DND-41 (cell line): ENCODE data around the gene ASXL2.

Experiments used
- ATAC-seq: fragments of 200-7000 bp; cut with Tn5 transposase; 3 replicates; pipeline ENCODE4 v1.9.1; 2021; ENCODE audit warnings: low read depth; ENCODE audit not compliant: insufficient read depth
- DNase-seq: peaks from one replicate; pipeline ENCODE4 v3.0.0-alpha.2; 2020
- H2AFZ ChIP-seq: 2 replicates; pipeline ENCODE4 v1.6.0; 2012; ENCODE audit warnings: low read depth, low read length
- H3K27ac ChIP-seq: 2 replicates; pipeline ENCODE4 v1.5.1; 2012; ENCODE audit warnings: low read length, inconsistent platforms
- H3K27me3 ChIP-seq: fragments of 200-600 bp; sonication (generic); 2 replicates; pipeline ENCODE4 v1.6.0; 2012; ENCODE audit warnings: low read length, mild to moderate bottlenecking, inconsistent platforms; ENCODE audit not compliant: insufficient read depth, poor library complexity
- H3K36me3 ChIP-seq: 2 replicates; pipeline ENCODE4 v1.5.1; 2012; ENCODE audit warnings: low read length, inconsistent platforms; ENCODE audit not compliant: insufficient read depth
- H3K4me1 ChIP-seq: 2 replicates; pipeline ENCODE4 v1.5.1; 2012; ENCODE audit warnings: mild to moderate bottlenecking, low read length; ENCODE audit not compliant: insufficient read depth
- H3K4me2 ChIP-seq: 2 replicates; pipeline ENCODE4 v1.6.0; 2012; ENCODE audit warnings: mild to moderate bottlenecking, moderate library complexity, low read length, inconsistent platforms; ENCODE audit not compliant: insufficient read depth
- H3K4me3 ChIP-seq, 2 experiments: fragments of 200-600 bp in 1 of 2; shearing (Covaris generic) in 1 of 2; 2 replicates each; pipeline ENCODE4 v1.5.1; 2012 to 2016; ENCODE audit warnings: inconsistent platforms in 2 of 2, low read length in 2 of 2, mild to moderate bottlenecking in 2 of 2, low read depth in 1 of 2, moderate library complexity in 1 of 2
- H3K79me2 ChIP-seq: 2 replicates; pipeline ENCODE4 v1.6.0; 2012; ENCODE audit warnings: low read length, inconsistent platforms; ENCODE audit not compliant: insufficient read depth
- H3K9ac ChIP-seq: 2 replicates; pipeline ENCODE4 v1.6.0; 2012; ENCODE audit warnings: low read depth, mild to moderate bottlenecking, inconsistent platforms, low read length, moderate library complexity
- H3K9me3 ChIP-seq: 2 replicates; pipeline ENCODE4 v1.5.1; 2012; ENCODE audit warnings: low read length, moderate library complexity, mild to moderate bottlenecking, inconsistent platforms; ENCODE audit not compliant: insufficient read depth, severe bottlenecking
- H4K20me1 ChIP-seq: 2 replicates; pipeline ENCODE4 v1.6.0; 2012; ENCODE audit warnings: low read length; ENCODE audit not compliant: insufficient read depth
- CTCF ChIP-seq: IDR thresholded peaks from 2 replicates; pipeline ENCODE4 v1.5.1; 2012; ENCODE audit warnings: borderline replicate concordance, low read length, moderate library complexity, mild to moderate bottlenecking; ENCODE audit not compliant: poor library complexity, severe bottlenecking; ENCODE audit errors: extremely low read depth
- EZH2 ChIP-seq: IDR thresholded peaks from 3 replicates; pipeline ENCODE4 v1.6.1; 2012; ENCODE audit warnings: borderline replicate concordance, low read depth, mild to moderate bottlenecking, moderate library complexity, low read length, inconsistent platforms; ENCODE audit not compliant: severe bottlenecking

The ASXL2 gene

GRCh38 chr2:25814681-25815080, 63.6 kb downstream of the ASXL2 start:
- Histone ChIP-seq H3K79me2 (peaks cover 66% of the 10 kb centered on the region), H3K4me1 (no peaks in the 10 kb centered on the region), H4K20me1 (peaks cover 13% of the 10 kb centered on the region; the same call in 1 of the 2 replicates), H3K36me3 (peaks cover 13% of the 10 kb centered on the region; the same call in 1 of the 2 replicates), H3K27ac (no peak overlapping the region), H3K9me3 (no peaks in the 10 kb centered on the region), H3K9ac (no peak overlapping the region), H2AFZ (no peak overlapping the region), H3K4me3 (no peak overlapping the region), H3K4me2 (no peak overlapping the region), H3K27me3 (no peaks in the 10 kb centered on the region)
- DNase-seq (no peak), ATAC-seq (no peak)
- TF ChIP-seq CTCF = no peak
- no peak for TF ChIP-seq EZH2

- Histone ChIP-seq H3K4me2 (no peak overlapping the region), H2AFZ (no peak overlapping the region), H3K27ac (no peak overlapping the region), H3K9ac (no peak overlapping the region), H3K36me3 (peaks cover 22% of the 10 kb centered on the region; the same call in 1 of the 2 replicates), H4K20me1 (peaks cover 11% of the 10 kb centered on the region; the same call in 1 of the 2 replicates), H3K4me3 (no peak overlapping the region), H3K4me1 (no peaks in the 10 kb centered on the region), H3K79me2 (peaks cover 45% of the 10 kb centered on the region), H3K9me3 (no peaks in the 10 kb centered on the region), H3K27me3 (no peaks in the 10 kb centered on the region)
- ATAC-seq (no peak), DNase-seq (no peak)
- TF ChIP-seq EZH2 (no peak), CTCF (no peak)
These were observed 67.9 kb downstream of the ASXL2 start for GRCh38 chr2:25810428-25810827.

- Histone ChIP-seq H3K4me2 (no peak overlapping the region), H3K4me1 (no peaks in the 10 kb centered on the region), H3K27me3 (no peaks in the 10 kb centered on the region), H3K9ac (no peak overlapping the region), H2AFZ (no peak overlapping the region), H3K79me2 (peaks cover 38% of the 10 kb centered on the region), H3K4me3 (no peak overlapping the region), H3K9me3 (no peaks in the 10 kb centered on the region), H3K27ac (no peak overlapping the region), H4K20me1 (peaks cover 11% of the 10 kb centered on the region; the same call in 1 of the 2 replicates), H3K36me3 (peaks cover 29% of the 10 kb centered on the region)
- ATAC-seq = no peak
- TF ChIP-seq EZH2 = no peak
- TF ChIP-seq CTCF = no peak
- no peak for DNase-seq
These were observed 68.6 kb downstream of the ASXL2 start for GRCh38 chr2:25809646-25810045.

- Histone ChIP-seq H3K4me3 (no peak overlapping the region), H3K27me3 (no peaks in the 10 kb centered on the region), H3K4me1 (no peaks in the 10 kb centered on the region), H3K9ac (no peak overlapping the region), H2AFZ (no peak overlapping the region), H3K27ac (no peak overlapping the region), H3K79me2 (peaks cover 28% of the 10 kb centered on the region), H4K20me1 (peaks cover 17% of the 10 kb centered on the region; the same call in 1 of the 2 replicates), H3K9me3 (no peaks in the 10 kb centered on the region), H3K36me3 (peaks cover 45% of the 10 kb centered on the region), H3K4me2 (no peak overlapping the region)
- no peak for TF ChIP-seq CTCF
- TF ChIP-seq EZH2 = no peak
- DNase-seq = no peak
- ATAC-seq = no peak
These were observed 70.3 kb downstream of the ASXL2 start for GRCh38 chr2:25808006-25808383.
